Endothelial cell of umbilical vein (primary cell): ENCODE results near the gene COX14. TPM values are rescaled to one million over a fixed set of nuclear protein-coding genes. Genes with fewer than 3 reads are reported as not detected.
A peak's percentile ranks its signal among the peaks of the same experiment; 100 is the strongest.

Experiments
- BruUV-seq: library from RNA; stranded (reverse); fragments of 400-500 nt; replicated peaks from 2 replicates; lab custom pipeline; 2021; lab: Mats Ljungman, UMichigan
- CTCF ChIA-PET: fragments of 300-600, 350-600 bp; sonication (Branson Sonifier 250); formaldehyde crosslinking; loops from one replicate; lab custom pipeline; 2021; ENCODE audit warnings: antibody characterized with exemption, inconsistent platforms; lab: Charles Lee
- POLR2A ChIA-PET: fragments of 300-600, 350-600 bp; sonication (Branson Sonifier 250); formaldehyde crosslinking; loops from one replicate; lab custom pipeline; 2021; ENCODE audit warnings: antibody characterized with exemption, inconsistent platforms; lab: Charles Lee
- DNase-seq: peaks from one replicate; pipeline ENCODE4 v3.0.0-alpha.2; 2011; ENCODE audit warnings: low read depth, low spot score
- FAIRE-seq: peaks from 2 replicates; lab custom pipeline; 2011; peaks lifted over from hg19 to GRCh38; lab: Jason Lieb, UNC
- H2AFZ ChIP-seq: 2 replicates; pipeline ENCODE4 v1.6.0; 2012; ENCODE audit warnings: low read depth, low read length, control low read depth, inconsistent platforms
- H3K27ac ChIP-seq: 2 replicates; pipeline ENCODE4 v1.5.1; 2011; ENCODE audit warnings: low read depth, mild to moderate bottlenecking, control low read depth, low read length, moderate library complexity; ENCODE audit not compliant: insufficient read depth
- H3K27me3 ChIP-seq, 2 experiments: 2 replicates each; pipeline versions ENCODE4 v1.6.0 to v1.6.1; 2011; ENCODE audit warnings: low read length in 2 of 2, mixed read lengths in 1 of 2; ENCODE audit not compliant: control insufficient read depth in 2 of 2, insufficient read depth in 2 of 2
- H3K36me3 ChIP-seq, 2 experiments: 2 replicates in 1 of 2; 3 replicates in 1 of 2; pipeline ENCODE4 v1.5.1; 2011; ENCODE audit warnings: low read length in 2 of 2, mild to moderate bottlenecking in 1 of 2, moderate library complexity in 1 of 2; ENCODE audit not compliant: control insufficient read depth in 2 of 2, insufficient read depth in 2 of 2; ENCODE audit errors: extremely low read depth in 1 of 2
- H3K4me1 ChIP-seq: 3 replicates; pipeline ENCODE4 v1.5.1; 2011; ENCODE audit warnings: mild to moderate bottlenecking, low read length; ENCODE audit not compliant: control insufficient read depth, insufficient read depth; ENCODE audit errors: extremely low read depth
- H3K4me2 ChIP-seq: 2 replicates; pipeline ENCODE4 v1.6.1; 2011; ENCODE audit warnings: low read length, control low read depth, mixed read lengths; ENCODE audit not compliant: insufficient read depth
- H3K4me3 ChIP-seq, 3 experiments: fragments of 200-600 bp in 1 of 3; sonication (generic), shearing (Covaris generic) in 1 of 3; replicated peaks in 1 of 3; 2 replicates each; pipeline ENCODE4 v1.5.1; 2011 to 2016; ENCODE audit warnings: control low read depth in 3 of 3, low read length in 3 of 3, mild to moderate bottlenecking in 2 of 3, inconsistent platforms in 1 of 3, low read depth in 1 of 3, moderate library complexity in 1 of 3; ENCODE audit not compliant: insufficient read depth in 1 of 3
- H3K79me2 ChIP-seq: 2 replicates; pipeline ENCODE4 v1.6.0; 2012; ENCODE audit warnings: low read length, inconsistent platforms; ENCODE audit not compliant: control insufficient read depth, insufficient read depth
- H3K9ac ChIP-seq: replicated peaks from 2 replicates; pipeline ENCODE3; 2011; ENCODE audit warnings: low read length, control low read depth; ENCODE audit not compliant: insufficient read depth; ENCODE audit errors: extremely low read depth
- H3K9me1 ChIP-seq: replicated peaks from 3 replicates; pipeline ENCODE4 v1.6.0; 2011; ENCODE audit warnings: mild to moderate bottlenecking, low read length; ENCODE audit not compliant: control insufficient read depth, insufficient read depth; ENCODE audit errors: extremely low read depth
- H3K9me3 ChIP-seq: replicated peaks from 2 replicates; pipeline ENCODE4 v1.5.1; 2012; ENCODE audit warnings: low read length, inconsistent platforms; ENCODE audit not compliant: control insufficient read depth, insufficient read depth
- H4K20me1 ChIP-seq: replicated peaks from 2 replicates; pipeline ENCODE3; 2011; ENCODE audit warnings: mild to moderate bottlenecking, low read length; ENCODE audit not compliant: control insufficient read depth, insufficient read depth; ENCODE audit errors: extremely low read depth
- CTCF ChIP-seq, 2 donors: IDR thresholded peaks; 1 replicate in 1 of 2; 2 replicates in 1 of 2; pipeline ENCODE4 v1.5.1; 2011; ENCODE audit warnings: low read length in 2 of 2, mild to moderate bottlenecking in 2 of 2, moderate library complexity in 2 of 2, control low read depth in 1 of 2, inconsistent platforms in 1 of 2, low read depth in 1 of 2; ENCODE audit not compliant: insufficient read depth in 1 of 2; ENCODE audit errors: extremely low read depth in 1 of 2
- EZH2 ChIP-seq: IDR thresholded peaks from 2 replicates; pipeline ENCODE4 v1.6.1; 2012; ENCODE audit warnings: borderline replicate concordance, low read depth, mild to moderate bottlenecking, moderate library complexity, low read length, inconsistent platforms; ENCODE audit not compliant: severe bottlenecking
- MAX ChIP-seq: IDR thresholded peaks from 2 replicates; pipeline ENCODE4 v1.6.1; 2011; ENCODE audit not compliant: insufficient read depth, insufficient read length
- dilution Hi-C: fragments of 300-500 bp; cut with MboI; formaldehyde crosslinking; loops from one replicate; pipeline ENCODE4 v1.15.0; 2019; ENCODE audit warnings: low sequenced_read_pairs; ENCODE audit not compliant: extremely low pct_ligation_motif_present
- intact Hi-C: fragments of 100-400 bp; cut with micrococcal nuclease; formaldehyde crosslinking; loops from one replicate; pipeline ENCODE4 v1.10.0; 2022
- polyA plus RNA-seq, 4 experiments: library from polyadenylated mRNA; depleted of rRNA in 3 of 4; stranded (reverse) in 3 of 4; unstranded in 1 of 4; fragments of >200 nt; gene quantifications; 2 replicates each; pipeline versions ENCODE4 v1.2.1 to v1.2.3, GENCODE V29; 2011 to 2012; ENCODE audit warnings: missing spikeins in 1 of 4
- total RNA-seq: library from RNA; stranded (reverse); gene quantifications from 2 replicates; pipeline ENCODE4 v1.2.3, GENCODE V29; 2021

The COX14 gene
- total and polyA plus RNA-seq, 2 donors (not counting 3 experiments of a cell fraction or from before 2014, with no cell fraction given): 40.3 to 106 TPM

GRCh38 chr12:50111395-50111692, 692 bp upstream of the COX14 start:
- no peak overlapping the region for H3K27ac ChIP-seq
- H3K4me2 ChIP-seq: no peak overlapping the region
- FAIRE-seq (no peak), DNase-seq (no peak)
- H3K79me2 ChIP-seq: peaks cover 8% of the 10 kb centered on the region
- BruUV-seq: no TSS peak
- no peaks in the 10 kb centered on the region for H4K20me1 ChIP-seq
- dilution Hi-C loops: no loop called here
- intact Hi-C loops: loop anchor here (1.0 kb wide), 2 partner anchors 36 to 64 kb away; no protein-coding TSS in a partner anchor
- H3K9me3 ChIP-seq: no peaks in the 10 kb centered on the region
- peak overlapping the region; percentile 90 for H2AFZ ChIP-seq
- H3K36me3 ChIP-seq: peaks cover 0 to 2% of the 10 kb centered on the region in 2 experiments
- ChIA-PET POLR2A (interaction anchor here (2.0 to 2.3 kb wide), 3 partner anchors 9 to 56 kb away, joined by 7 to 20 read pairs (median 17); partner anchors contain the start of genes CERS5 and SMARCD1), CTCF (interaction anchor here (0.5 to 4.5 kb wide), 30 partner anchors 9 to 652 kb away, joined by 3 to 89 read pairs (median 8); partner anchors contain the start of genes ATF1, CERS5, GPD1 and LIMA1)
- no peak overlapping the region for H3K9ac ChIP-seq
- no peak overlapping the region for H3K4me3 ChIP-seq
- peaks cover 9% of the 10 kb centered on the region for H3K4me1 ChIP-seq
- TF ChIP-seq CTCF (IDR thresholded peaks at IDR 0.05; ENCODE audit: extremely low read depth in 1 of 2, insufficient read depth in 1 of 2, low read depth in 1 of 2, low read length in 2 of 2): no peak
- TF ChIP-seq MAX: no peak
- TF ChIP-seq EZH2: no peak
- no peaks in the 10 kb centered on the region for H3K27me3 ChIP-seq
- no peaks in the 10 kb centered on the region for H3K9me1 ChIP-seq
